ENCODE data around the gene MRPL1.

- no peak for TF ChIP-seq EGR1 (IDR thresholded peaks at IDR 0.05; ENCODE audit: low read depth in 2 of 2)
- no peak for TF ChIP-seq CTCF (IDR thresholded peaks at IDR 0.05; ENCODE audit: low read depth, low read length, missing input control)
- no peak for TF ChIP-seq MAX (IDR thresholded peaks at IDR 0.05)
- no peak for TF ChIP-seq REST (IDR thresholded peaks at IDR 0.05)
- no peak for TF ChIP-seq ATF3 (IDR thresholded peaks at IDR 0.05)
- no peak for TF ChIP-seq TAF1 (conservative IDR thresholded peaks at IDR 0.05)
- TF ChIP-seq FOXA1 (IDR thresholded peaks at IDR 0.05) = no peak
Observed at GRCh38 chr4:77956917-77957316, 94.3 kb downstream of the MRPL1 start.
